GM18951 (cell line): ENCODE data around the gene CEP128.
"Not testable (repeated sequence)": the region's sequence is repeated elsewhere in the genome, so short reads cannot be mapped to it uniquely, and the experiment has no call there.

Experiments used
- POLR2A ChIP-seq: IDR thresholded peaks from 4 replicates; pipeline ENCODE4 v1.6.1; 2011; ENCODE audit warnings: mild to moderate bottlenecking; ENCODE audit not compliant: insufficient read length, insufficient read depth; ENCODE audit errors: extremely low read depth
- in situ Hi-C: fragments of 300-500 bp; cut with MboI; formaldehyde crosslinking; loops from one replicate; pipeline ENCODE4 v1.12.0; 2022; ENCODE audit warnings: low sequenced_read_pairs, mixed read lengths, inconsistent platforms; ENCODE audit not compliant: unreplicated experiment

Gene CEP128

GRCh38 chr14:80959496-80959895 lies 18.0 kb upstream of the CEP128 start:
- in situ Hi-C loops, result no loop called here
- TF ChIP-seq POLR2A, result no peak

GRCh38 chr14:80958939-80959338 lies 17.4 kb upstream of the CEP128 start:
- in situ Hi-C loops, result no loop called here
- TF ChIP-seq POLR2A, result no peak

GRCh38 chr14:80958226-80958625 lies 16.7 kb upstream of the CEP128 start:
- in situ Hi-C loops, result no loop called here
- no peak for TF ChIP-seq POLR2A

- in situ Hi-C loops, result no loop called here
- TF ChIP-seq POLR2A, result no peak
These were observed 16.1 kb upstream of the CEP128 start for GRCh38 chr14:80957613-80958012.

- TF ChIP-seq POLR2A, result no peak
- in situ Hi-C loops, result no loop called here
These were observed 15.4 kb upstream of the CEP128 start for GRCh38 chr14:80956922-80957321.

GRCh38 chr14:80956102-80956501 lies 14.6 kb upstream of the CEP128 start:
- no peak for TF ChIP-seq POLR2A
- in situ Hi-C loops, result no loop called here

GRCh38 chr14:80955416-80955941 lies 13.9 kb upstream of the CEP128 start, which contains the start of gene TSHR:
TSHR (plus strand) TSS chr14:80955621; CDS start chr14:80955681, 60 bp downstream.
- in situ Hi-C loops, result no loop called here

GRCh38 chr14:80954687-80955299 lies 13.3 kb upstream of the CEP128 start:
- no peak for TF ChIP-seq POLR2A

More at GRCh38 chr14:80955416-80955941, 13.9 kb upstream of the CEP128 start, which contains the start of gene TSHR:
- TF ChIP-seq POLR2A, result no peak

GRCh38 chr14:80953211-80953610 lies 11.7 kb upstream of the CEP128 start:
- in situ Hi-C loops, result not testable (repeated sequence)

More at GRCh38 chr14:80954687-80955299, 13.3 kb upstream of the CEP128 start:
- in situ Hi-C loops, result no loop called here

- no peak for TF ChIP-seq POLR2A
- in situ Hi-C loops, result no loop called here
These were observed 10.0 kb upstream of the CEP128 start for GRCh38 chr14:80951491-80951890.

- no peak for TF ChIP-seq POLR2A
- in situ Hi-C loops, result no loop called here
These were observed 6.8 kb upstream of the CEP128 start for GRCh38 chr14:80948291-80948690.

GRCh38 chr14:80946797-80947196 lies 5.3 kb upstream of the CEP128 start:
- in situ Hi-C loops, result no loop called here
- TF ChIP-seq POLR2A, result no peak

- TF ChIP-seq POLR2A, result no peak
- in situ Hi-C loops, result no loop called here
These were observed 4.6 kb upstream of the CEP128 start for GRCh38 chr14:80946187-80946586.

- in situ Hi-C loops, result no loop called here
- no peak for TF ChIP-seq POLR2A
These were observed 3.5 kb upstream of the CEP128 start for GRCh38 chr14:80944861-80945617.

- TF ChIP-seq POLR2A, result no peak
- in situ Hi-C loops, result no loop called here
These were observed 658 bp upstream of the CEP128 start for GRCh38 chr14:80942191-80942600.
